Liver (tissue), 9 donors: ENCODE measurements around the gene TRIM33. TPM values are rescaled to one million over a fixed set of nuclear protein-coding genes. Genes with fewer than 3 reads are reported as not detected.

Source experiments
- DNase-seq: peaks from one replicate; pipeline ENCODE4 v3.0.0-alpha.2; 2017; ENCODE audit warnings: low spot score
- H3K27ac ChIP-seq, 2 donors: one replicate each; pipeline ENCODE4 v1.7.0; 2013; ENCODE audit warnings: inconsistent platforms in 2 of 2, low read length in 2 of 2, control low read depth in 1 of 2, low read depth in 1 of 2, mild to moderate bottlenecking in 1 of 2
- H3K27me3 ChIP-seq, 4 donors: one replicate each; pipeline versions ENCODE4 v1.6.1 to v1.7.0; 2013; ENCODE audit warnings: low read length in 3 of 4, inconsistent platforms in 1 of 4, mild to moderate bottlenecking in 1 of 4, moderate library complexity in 1 of 4; ENCODE audit not compliant: control insufficient read depth in 4 of 4, insufficient read depth in 4 of 4
- H3K36me3 ChIP-seq, 4 donors: one replicate each; pipeline versions ENCODE4 v1.6.1 to v1.7.0; 2013; ENCODE audit warnings: low read length in 3 of 4, mild to moderate bottlenecking in 3 of 4, low read depth in 1 of 4, moderate library complexity in 1 of 4; ENCODE audit not compliant: control insufficient read depth in 4 of 4, insufficient read depth in 3 of 4
- H3K4me1 ChIP-seq, 4 donors: one replicate each; pipeline versions ENCODE4 v1.6.1 to v1.7.0; 2013; ENCODE audit warnings: low read length in 3 of 4, mild to moderate bottlenecking in 3 of 4, moderate library complexity in 1 of 4; ENCODE audit not compliant: control insufficient read depth in 4 of 4, insufficient read depth in 4 of 4
- H3K4me3 ChIP-seq, 3 donors: one replicate each; pipeline versions ENCODE4 v1.6.1 to v1.7.0; 2013; ENCODE audit warnings: low read length in 3 of 3, control low read depth in 1 of 3, low read depth in 1 of 3, mild to moderate bottlenecking in 1 of 3
- H3K9ac ChIP-seq, 2 donors: one replicate each; pipeline ENCODE4 v1.7.0; 2013; ENCODE audit warnings: low read length in 2 of 2, mild to moderate bottlenecking in 2 of 2, moderate library complexity in 2 of 2, control low read depth in 1 of 2, low read depth in 1 of 2
- H3K9me3 ChIP-seq, 4 donors: one replicate each; pipeline versions ENCODE4 v1.6.1 to v1.7.0; 2013; ENCODE audit warnings: low read length in 3 of 4; ENCODE audit not compliant: control insufficient read depth in 4 of 4
- EGR1 ChIP-seq, 2 donors: IDR thresholded peaks; 2 replicates each; pipeline ENCODE4 v1.6.1; 2016 to 2018; ENCODE audit warnings: antibody characterized with exemption in 2 of 2, low read depth in 2 of 2
- FOXA1 ChIP-seq: IDR thresholded peaks from 2 replicates; pipeline ENCODE4 v1.6.1; 2016; ENCODE audit warnings: antibody characterized with exemption
- FOXA2 ChIP-seq: IDR thresholded peaks from 2 replicates; pipeline ENCODE4 v1.6.1; 2016; ENCODE audit warnings: antibody characterized with exemption
- HNF4A ChIP-seq, 2 donors: conservative IDR thresholded peaks; 2 replicates each; pipeline ENCODE4 v1.6.1; 2016; ENCODE audit warnings: antibody characterized with exemption in 2 of 2, mild to moderate bottlenecking in 2 of 2
- HNF4G ChIP-seq: IDR thresholded peaks from 2 replicates; pipeline ENCODE4 v1.6.1; 2016; ENCODE audit warnings: antibody characterized with exemption
- JUND ChIP-seq, 2 donors: IDR thresholded peaks; 2 replicates each; pipeline ENCODE4 v1.6.1; 2016; ENCODE audit warnings: antibody characterized with exemption in 2 of 2
- NR2F2 ChIP-seq: IDR thresholded peaks from 2 replicates; pipeline ENCODE4 v1.6.1; 2016; ENCODE audit warnings: antibody characterized with exemption
- RAD21 ChIP-seq, 2 donors: IDR thresholded peaks; 2 replicates each; pipeline ENCODE4 v1.6.1; 2016; ENCODE audit warnings: antibody characterized with exemption in 2 of 2, mild to moderate bottlenecking in 2 of 2
- RXRA ChIP-seq, 2 donors: IDR thresholded peaks; 2 replicates each; pipeline ENCODE4 v1.6.1; 2017 to 2018; ENCODE audit warnings: antibody characterized with exemption in 2 of 2, mild to moderate bottlenecking in 1 of 2
- SP1 ChIP-seq: IDR thresholded peaks from 2 replicates; pipeline ENCODE4 v1.6.1; 2018; ENCODE audit warnings: antibody characterized with exemption, mild to moderate bottlenecking
- WGBS: extraction: QIAGEN DNeasy Blood & Tissue Kit; methylation state at CpG from one replicate; pipeline ENCODE4 v1.1.7; 2013; 5-methylcytosine and 5-hydroxymethylcytosine counted together
- polyA plus RNA-seq, 2 donors: library from polyadenylated mRNA; stranded (reverse) in 1 of 2; unstranded in 1 of 2; fragments of 200-250 nt in 1 of 2; fragments of >200 nt in 1 of 2; fragmentation: Nextera tagmentation in 1 of 2; extraction: Ambion mirVana in 1 of 2; gene quantifications; one replicate each; pipeline versions ENCODE4 v1.2.1 to v1.2.3, GENCODE V29; 2013 to 2015
- total RNA-seq, 2 donors: library from RNA; depleted of rRNA; stranded (reverse); fragments of >200 nt; gene quantifications; one replicate each; pipeline ENCODE4 v1.2.3, GENCODE V29; 2014
- TF ChIP-seq, protein P1 (sequence below): fragments of 150-350 bp; IDR thresholded peaks from 2 replicates; pipeline ENCODE4 v1.5.1; 2017; ENCODE audit warnings: improper control_type of control experiment, low read depth, low read length; ENCODE audit not compliant: missing input control
- TF ChIP-seq, protein P2 (sequence below): IDR thresholded peaks from 2 replicates; pipeline ENCODE4 v1.6.1; 2016; ENCODE audit warnings: antibody characterized with exemption, mild to moderate bottlenecking
- TF ChIP-seq, protein P3 (sequence below): IDR thresholded peaks from 2 replicates; pipeline ENCODE4 v1.6.1; 2016; ENCODE audit warnings: antibody characterized with exemption
- TF ChIP-seq, protein P4 (sequence below): IDR thresholded peaks from 2 replicates; pipeline ENCODE4 v1.6.1; 2016; ENCODE audit warnings: antibody characterized with exemption
- donor health status: healthy.
- donor health status: healthy.
- donor health status: healthy.
- donor health status: healthy.
- donor health status: healthy.

TRIM33 gene
- total and polyA plus RNA-seq, 4 donors: 4.5 to 30.5 (median 16.6) TPM

DNA sequence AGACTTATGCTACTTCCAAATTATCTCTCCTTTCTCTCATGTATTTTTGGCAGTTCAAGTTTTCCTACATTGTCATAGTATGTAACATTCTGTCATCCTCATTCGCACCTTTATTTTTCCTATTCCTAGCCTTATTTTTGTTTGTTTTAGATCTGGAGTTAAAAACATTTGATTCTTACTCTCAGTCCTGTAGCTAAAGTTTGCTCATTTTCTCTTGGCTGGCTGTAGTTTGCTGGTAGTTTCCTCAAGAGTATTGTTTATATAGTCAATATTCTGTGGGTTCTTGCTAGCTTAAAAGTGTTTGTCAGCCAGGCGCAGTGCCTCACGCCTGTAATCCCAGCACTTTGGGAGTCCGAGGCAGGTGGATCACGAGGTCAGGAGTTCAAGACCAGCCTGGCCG, 29.8 kb upstream of the TRIM33 start:
- H3K9me3 ChIP-seq: no peaks in the 10 kb centered on the region
- no peaks in the 10 kb centered on the region for H3K4me1 ChIP-seq
- DNase-seq: no peak
- no peak overlapping the region for H3K4me3 ChIP-seq
- WGBS: 34% methylated on average over 6 of the region's 6 CpGs
- H3K9ac ChIP-seq: no peak overlapping the region
- H3K27ac ChIP-seq: no peak overlapping the region
- no peaks in the 10 kb centered on the region for H3K36me3 ChIP-seq
- no peaks in the 10 kb centered on the region for H3K27me3 ChIP-seq
- no peak for TF ChIP-seq FOXA1
- no peak for TF ChIP-seq FOXA2
- no peak for TF ChIP-seq JUND (IDR thresholded peaks at IDR 0.05)
- TF ChIP-seq, protein P1, sequence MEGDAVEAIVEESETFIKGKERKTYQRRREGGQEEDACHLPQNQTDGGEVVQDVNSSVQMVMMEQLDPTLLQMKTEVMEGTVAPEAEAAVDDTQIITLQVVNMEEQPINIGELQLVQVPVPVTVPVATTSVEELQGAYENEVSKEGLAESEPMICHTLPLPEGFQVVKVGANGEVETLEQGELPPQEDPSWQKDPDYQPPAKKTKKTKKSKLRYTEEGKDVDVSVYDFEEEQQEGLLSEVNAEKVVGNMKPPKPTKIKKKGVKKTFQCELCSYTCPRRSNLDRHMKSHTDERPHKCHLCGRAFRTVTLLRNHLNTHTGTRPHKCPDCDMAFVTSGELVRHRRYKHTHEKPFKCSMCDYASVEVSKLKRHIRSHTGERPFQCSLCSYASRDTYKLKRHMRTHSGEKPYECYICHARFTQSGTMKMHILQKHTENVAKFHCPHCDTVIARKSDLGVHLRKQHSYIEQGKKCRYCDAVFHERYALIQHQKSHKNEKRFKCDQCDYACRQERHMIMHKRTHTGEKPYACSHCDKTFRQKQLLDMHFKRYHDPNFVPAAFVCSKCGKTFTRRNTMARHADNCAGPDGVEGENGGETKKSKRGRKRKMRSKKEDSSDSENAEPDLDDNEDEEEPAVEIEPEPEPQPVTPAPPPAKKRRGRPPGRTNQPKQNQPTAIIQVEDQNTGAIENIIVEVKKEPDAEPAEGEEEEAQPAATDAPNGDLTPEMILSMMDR: no peak
- TF ChIP-seq EGR1 (IDR thresholded peaks at IDR 0.05; ENCODE audit: low read depth in 2 of 2): no peak
- no peak for TF ChIP-seq NR2F2
- TF ChIP-seq, protein P2, sequence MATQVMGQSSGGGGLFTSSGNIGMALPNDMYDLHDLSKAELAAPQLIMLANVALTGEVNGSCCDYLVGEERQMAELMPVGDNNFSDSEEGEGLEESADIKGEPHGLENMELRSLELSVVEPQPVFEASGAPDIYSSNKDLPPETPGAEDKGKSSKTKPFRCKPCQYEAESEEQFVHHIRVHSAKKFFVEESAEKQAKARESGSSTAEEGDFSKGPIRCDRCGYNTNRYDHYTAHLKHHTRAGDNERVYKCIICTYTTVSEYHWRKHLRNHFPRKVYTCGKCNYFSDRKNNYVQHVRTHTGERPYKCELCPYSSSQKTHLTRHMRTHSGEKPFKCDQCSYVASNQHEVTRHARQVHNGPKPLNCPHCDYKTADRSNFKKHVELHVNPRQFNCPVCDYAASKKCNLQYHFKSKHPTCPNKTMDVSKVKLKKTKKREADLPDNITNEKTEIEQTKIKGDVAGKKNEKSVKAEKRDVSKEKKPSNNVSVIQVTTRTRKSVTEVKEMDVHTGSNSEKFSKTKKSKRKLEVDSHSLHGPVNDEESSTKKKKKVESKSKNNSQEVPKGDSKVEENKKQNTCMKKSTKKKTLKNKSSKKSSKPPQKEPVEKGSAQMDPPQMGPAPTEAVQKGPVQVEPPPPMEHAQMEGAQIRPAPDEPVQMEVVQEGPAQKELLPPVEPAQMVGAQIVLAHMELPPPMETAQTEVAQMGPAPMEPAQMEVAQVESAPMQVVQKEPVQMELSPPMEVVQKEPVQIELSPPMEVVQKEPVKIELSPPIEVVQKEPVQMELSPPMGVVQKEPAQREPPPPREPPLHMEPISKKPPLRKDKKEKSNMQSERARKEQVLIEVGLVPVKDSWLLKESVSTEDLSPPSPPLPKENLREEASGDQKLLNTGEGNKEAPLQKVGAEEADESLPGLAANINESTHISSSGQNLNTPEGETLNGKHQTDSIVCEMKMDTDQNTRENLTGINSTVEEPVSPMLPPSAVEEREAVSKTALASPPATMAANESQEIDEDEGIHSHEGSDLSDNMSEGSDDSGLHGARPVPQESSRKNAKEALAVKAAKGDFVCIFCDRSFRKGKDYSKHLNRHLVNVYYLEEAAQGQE: no peak
- no peak for TF ChIP-seq RXRA (IDR thresholded peaks at IDR 0.05)
- TF ChIP-seq, protein P3, sequence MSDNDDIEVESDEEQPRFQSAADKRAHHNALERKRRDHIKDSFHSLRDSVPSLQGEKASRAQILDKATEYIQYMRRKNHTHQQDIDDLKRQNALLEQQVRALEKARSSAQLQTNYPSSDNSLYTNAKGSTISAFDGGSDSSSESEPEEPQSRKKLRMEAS: no peak
- no peak for TF ChIP-seq RAD21 (IDR thresholded peaks at IDR 0.05)
- no peak for TF ChIP-seq HNF4G
- no peak for TF ChIP-seq SP1

DNA sequence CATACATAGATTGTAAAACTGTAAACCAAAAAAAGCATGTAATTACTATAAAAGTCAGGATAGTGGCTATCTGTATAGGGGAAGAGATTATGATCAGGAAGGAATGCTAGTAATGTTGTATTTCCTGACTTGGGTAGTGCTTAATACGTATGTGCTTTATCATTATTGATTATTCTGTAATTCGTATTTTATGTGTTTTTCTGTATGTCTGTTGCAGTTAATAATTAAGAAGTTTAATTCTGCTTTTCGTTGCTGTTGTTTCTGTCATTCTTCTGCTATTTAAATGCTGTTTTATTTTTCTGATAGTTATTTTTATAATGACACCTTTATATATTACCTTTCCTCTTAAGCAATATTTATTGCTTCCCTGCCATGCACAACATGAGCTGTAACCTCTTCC, 29.3 kb upstream of the TRIM33 start:
- DNase-seq: no peak
- Histone ChIP-seq H3K27ac (no peak overlapping the region), H3K9ac (no peak overlapping the region), H3K9me3 (no peaks in the 10 kb centered on the region), H3K4me1 (no peaks in the 10 kb centered on the region), H3K4me3 (no peak overlapping the region), H3K36me3 (no peaks in the 10 kb centered on the region), H3K27me3 (no peaks in the 10 kb centered on the region)
- WGBS: 55% methylated on average over 3 of the region's 3 CpGs
- TF ChIP-seq FOXA2 (no peak), HNF4G (no peak), EGR1 (IDR thresholded peaks at IDR 0.05; ENCODE audit: low read depth in 2 of 2) (no peak), SP1 (no peak), HNF4A (conservative IDR thresholded peaks at IDR 0.05) (no peak)
- TF ChIP-seq, protein P2: no peak
- TF ChIP-seq, protein P4, sequence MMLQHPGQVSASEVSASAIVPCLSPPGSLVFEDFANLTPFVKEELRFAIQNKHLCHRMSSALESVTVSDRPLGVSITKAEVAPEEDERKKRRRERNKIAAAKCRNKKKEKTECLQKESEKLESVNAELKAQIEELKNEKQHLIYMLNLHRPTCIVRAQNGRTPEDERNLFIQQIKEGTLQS: no peak
